PC-9 (cell line): Measurements from ENCODE around the gene SPG21. TPM values are rescaled to one million over a fixed set of nuclear protein-coding genes. Genes with fewer than 3 reads are reported as not detected.

Experiments used
- BruUV-seq: library from RNA; stranded (reverse); fragments of 400-500 nt; replicated peaks from 2 replicates; lab custom pipeline; 2021; lab: Mats Ljungman, UMichigan
- CTCF ChIA-PET: fragments of 300-600 bp; sonication (Branson Sonifier 250); formaldehyde crosslinking; loops from one replicate; lab custom pipeline; 2022; ENCODE audit warnings: antibody characterized with exemption; lab: Charles Lee
- POLR2A ChIA-PET: fragments of 300-600 bp; sonication (Branson Sonifier 250); formaldehyde crosslinking; loops from one replicate; lab custom pipeline; 2022; ENCODE audit warnings: antibody characterized with exemption; ENCODE audit not compliant: unreplicated experiment; lab: Charles Lee
- DNase-seq, 2 experiments: peaks; one replicate each; pipeline versions ENCODE4 v3.0.0 to v3.0.0-alpha.2; 2015 to 2022; ENCODE audit warnings: mixed read lengths in 1 of 2
- H2AFZ ChIP-seq: fragments of 200-600 bp; sonication (generic); 2 replicates; pipeline ENCODE4 v1.8.1; 2017; ENCODE audit warnings: antibody characterized with exemption
- H3F3A ChIP-seq: fragments of 200-600 bp; sonication (generic); 2 replicates; pipeline ENCODE4 v1.8.1; 2017; ENCODE audit warnings: antibody characterized with exemption, mild to moderate bottlenecking, low read depth; ENCODE audit not compliant: insufficient read depth
- H3K27ac ChIP-seq: fragments of 200-600 bp; sonication (generic); 2 replicates; pipeline ENCODE4 v1.6.1; 2016; ENCODE audit warnings: mixed run types
- H3K27me3 ChIP-seq: fragments of 200-600 bp; sonication (generic); 2 replicates; pipeline ENCODE4 v1.6.1; 2016; ENCODE audit warnings: low read depth, mixed run types; ENCODE audit not compliant: insufficient read depth
- H3K36me3 ChIP-seq: fragments of 200-600 bp; sonication (generic); 2 replicates; pipeline ENCODE4 v1.6.1; 2016; ENCODE audit warnings: low read depth, mixed run types
- H3K4me1 ChIP-seq: fragments of 200-600 bp; sonication (generic); replicated peaks from 2 replicates; pipeline ENCODE4 v1.6.1; 2016; ENCODE audit warnings: mixed run types; ENCODE audit not compliant: insufficient read depth
- H3K4me2 ChIP-seq: fragments of 200-600 bp; sonication (generic); 2 replicates; pipeline ENCODE4 v1.6.1; 2017; ENCODE audit warnings: mixed run types
- H3K4me3 ChIP-seq: fragments of 200-600 bp; sonication (generic); 2 replicates; pipeline ENCODE4 v1.6.1; 2016; ENCODE audit warnings: mixed run types
- H3K79me2 ChIP-seq: fragments of 200-600 bp; sonication (generic); 2 replicates; pipeline ENCODE4 v1.6.1; 2017; ENCODE audit warnings: low read depth, mixed run types
- H3K9me2 ChIP-seq: fragments of 200-600 bp; sonication (generic); 2 replicates; pipeline ENCODE4 v1.8.1; 2017; ENCODE audit warnings: mild to moderate bottlenecking; ENCODE audit not compliant: insufficient read depth
- H3K9me3 ChIP-seq: fragments of 200-600 bp; sonication (generic); 2 replicates; pipeline ENCODE4 v1.8.1; 2016; ENCODE audit warnings: low read depth; ENCODE audit not compliant: insufficient read depth
- H4K20me1 ChIP-seq: fragments of 200-600 bp; sonication (generic); 2 replicates; pipeline ENCODE4 v1.8.1; 2017; ENCODE audit not compliant: insufficient read depth
- EZH2 ChIP-seq: fragments of 200-600 bp; sonication (generic); IDR thresholded peaks from 2 replicates; pipeline ENCODE4 v1.8.0; 2017; ENCODE audit warnings: antibody characterized with exemption, low read depth
- intact Hi-C: fragments of 100-400 bp; cut with micrococcal nuclease; formaldehyde crosslinking; loops from one replicate; pipeline ENCODE4 v1.10.0; 2022; ENCODE audit not compliant: unreplicated experiment
- total RNA-seq: library from RNA; stranded (reverse); gene quantifications from 2 replicates; pipeline ENCODE4 v1.2.3, GENCODE V29; 2021
- TF ChIP-seq, protein P1 (sequence below): fragments of 200-600 bp; sonication (generic); conservative IDR thresholded peaks from 2 replicates; pipeline ENCODE4 v1.6.1; 2017; ENCODE audit warnings: mixed run types, antibody characterized with exemption, mild to moderate bottlenecking, moderate library complexity

Gene SPG21
- total RNA-seq, 1 experiment from 2014 or later = 91.7 TPM

DNA sequence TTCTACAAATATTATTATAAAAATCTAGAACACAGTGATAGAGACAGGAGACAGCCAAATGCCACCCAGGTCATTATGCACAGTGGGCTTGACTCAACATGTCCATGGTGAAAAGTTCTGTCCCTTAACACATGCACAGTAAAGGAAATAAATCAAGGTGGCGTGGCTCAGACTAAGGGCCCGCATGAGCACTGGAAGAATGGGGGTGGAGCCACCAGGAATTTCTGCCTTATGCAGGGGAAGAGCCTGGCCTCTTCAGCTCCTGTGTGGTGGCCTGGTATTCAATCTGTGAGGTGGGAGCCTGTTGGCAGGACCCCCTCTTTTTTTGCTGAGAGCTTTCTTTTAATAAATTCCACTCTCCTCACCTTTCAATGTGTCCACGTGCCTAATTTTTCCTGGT is 17.2 kb upstream of the SPG21 start:
- intact Hi-C loops = no loop called here
- Histone ChIP-seq H3K79me2 (no peaks in the 10 kb centered on the region), H4K20me1 (no peaks in the 10 kb centered on the region), H3K4me3 (no peak overlapping the region), H3K4me2 (no peak overlapping the region), H2AFZ (no peak overlapping the region), H3K27ac (no peak overlapping the region), H3K9me2 (no peaks in the 10 kb centered on the region), H3F3A (no peaks in the 10 kb centered on the region), H3K27me3 (no peaks in the 10 kb centered on the region), H3K36me3 (no peaks in the 10 kb centered on the region), H3K4me1 (no peaks in the 10 kb centered on the region), H3K9me3 (no peaks in the 10 kb centered on the region)
- CTCF ChIA-PET = no interaction called here
- no TSS peak for BruUV-seq
- TF ChIP-seq, protein P1, sequence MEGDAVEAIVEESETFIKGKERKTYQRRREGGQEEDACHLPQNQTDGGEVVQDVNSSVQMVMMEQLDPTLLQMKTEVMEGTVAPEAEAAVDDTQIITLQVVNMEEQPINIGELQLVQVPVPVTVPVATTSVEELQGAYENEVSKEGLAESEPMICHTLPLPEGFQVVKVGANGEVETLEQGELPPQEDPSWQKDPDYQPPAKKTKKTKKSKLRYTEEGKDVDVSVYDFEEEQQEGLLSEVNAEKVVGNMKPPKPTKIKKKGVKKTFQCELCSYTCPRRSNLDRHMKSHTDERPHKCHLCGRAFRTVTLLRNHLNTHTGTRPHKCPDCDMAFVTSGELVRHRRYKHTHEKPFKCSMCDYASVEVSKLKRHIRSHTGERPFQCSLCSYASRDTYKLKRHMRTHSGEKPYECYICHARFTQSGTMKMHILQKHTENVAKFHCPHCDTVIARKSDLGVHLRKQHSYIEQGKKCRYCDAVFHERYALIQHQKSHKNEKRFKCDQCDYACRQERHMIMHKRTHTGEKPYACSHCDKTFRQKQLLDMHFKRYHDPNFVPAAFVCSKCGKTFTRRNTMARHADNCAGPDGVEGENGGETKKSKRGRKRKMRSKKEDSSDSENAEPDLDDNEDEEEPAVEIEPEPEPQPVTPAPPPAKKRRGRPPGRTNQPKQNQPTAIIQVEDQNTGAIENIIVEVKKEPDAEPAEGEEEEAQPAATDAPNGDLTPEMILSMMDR = no peak
- DNase-seq = no peak
- POLR2A ChIA-PET = no interaction called here

DNA sequence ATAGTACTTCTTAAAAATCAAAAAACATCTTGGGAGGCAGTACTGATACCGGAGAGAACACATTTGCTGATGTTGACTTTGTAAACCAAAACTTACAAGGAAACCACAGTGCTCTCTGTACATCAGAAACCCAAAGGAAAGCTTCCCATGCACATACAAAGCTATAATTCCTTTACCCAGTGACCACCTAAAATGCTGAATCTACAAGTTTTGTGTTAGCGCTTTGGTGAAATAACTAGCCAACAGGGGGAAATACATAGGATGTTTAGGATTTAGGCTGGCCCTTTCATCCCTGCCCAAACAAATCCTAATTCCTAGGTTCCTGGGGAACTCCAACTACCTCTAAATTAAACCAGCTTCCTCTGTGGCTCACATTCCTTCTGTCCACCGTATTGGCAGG is 15.3 kb upstream of the SPG21 start:
- H3K4me3 ChIP-seq = no peak overlapping the region
- no peak overlapping the region for H3K27ac ChIP-seq
- DNase-seq = no peak
- no peak overlapping the region for H2AFZ ChIP-seq
- no peaks in the 10 kb centered on the region for H3K9me2 ChIP-seq
- ChIA-PET POLR2A (interaction anchor here (0.6 kb wide), 1 partner anchor 94 kb away, joined by 3 read pairs; the partner anchor contains the start of gene ANKDD1A), CTCF (no interaction called here)
- intact Hi-C loops = no loop called here
- no peak for TF ChIP-seq EZH2
- TF ChIP-seq, protein P1 = no peak
- no TSS peak for BruUV-seq
- no peaks in the 10 kb centered on the region for H3K9me3 ChIP-seq
- no peaks in the 10 kb centered on the region for H3F3A ChIP-seq
- no peaks in the 10 kb centered on the region for H3K4me1 ChIP-seq
- H3K36me3 ChIP-seq = no peaks in the 10 kb centered on the region
- no peaks in the 10 kb centered on the region for H3K79me2 ChIP-seq
- H3K4me2 ChIP-seq = no peak overlapping the region
- no peaks in the 10 kb centered on the region for H3K27me3 ChIP-seq
- no peaks in the 10 kb centered on the region for H4K20me1 ChIP-seq

DNA sequence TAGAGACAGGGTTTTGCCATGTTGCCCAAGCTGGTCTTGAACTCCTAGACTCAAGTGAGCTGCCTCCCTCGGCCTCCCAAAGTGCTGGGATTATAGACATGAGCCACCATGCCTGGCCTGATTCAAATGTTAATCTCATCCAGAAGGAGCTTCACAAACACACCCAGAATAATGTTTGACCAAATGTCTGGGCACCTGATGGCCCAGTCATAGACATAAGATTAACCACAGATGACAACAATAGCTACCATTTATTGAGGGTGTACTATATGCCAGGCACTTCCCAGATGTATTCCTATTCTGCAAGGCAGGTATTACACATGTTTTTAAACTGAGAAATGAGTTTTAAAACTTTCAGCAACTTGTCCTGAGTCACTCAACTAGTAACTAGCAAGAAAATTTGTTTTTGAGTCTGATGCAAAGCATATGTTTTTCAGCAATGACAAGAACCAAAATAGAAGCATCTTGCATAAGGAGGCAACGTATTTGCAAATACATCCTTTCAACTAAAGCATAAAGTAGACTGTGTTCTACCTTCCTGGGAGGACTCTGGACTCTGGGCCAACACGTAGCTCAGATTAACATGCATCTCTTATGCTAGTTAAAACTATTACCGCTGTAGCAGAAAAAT is 8.1 kb upstream of the SPG21 start:
- H2AFZ ChIP-seq = no peak overlapping the region
- no TSS peak for BruUV-seq
- TF ChIP-seq EZH2 = no peak
- TF ChIP-seq, protein P1 = no peak
- POLR2A ChIA-PET = no interaction called here
- H3K27ac ChIP-seq = no peak overlapping the region
- DNase-seq = no peak
- no peak overlapping the region for H3K4me2 ChIP-seq
- CTCF ChIA-PET = no interaction called here
- H3K4me1 ChIP-seq = no peaks in the 10 kb centered on the region
- H3F3A ChIP-seq = no peaks in the 10 kb centered on the region; the same call in 1 of the 2 replicates
- H3K27me3 ChIP-seq = no peaks in the 10 kb centered on the region
- no peaks in the 10 kb centered on the region for H3K36me3 ChIP-seq
- no peak overlapping the region for H3K4me3 ChIP-seq
- H3K9me2 ChIP-seq = no peaks in the 10 kb centered on the region
- H3K9me3 ChIP-seq = no peaks in the 10 kb centered on the region
- intact Hi-C loops = no loop called here
- H3K79me2 ChIP-seq = no peaks in the 10 kb centered on the region
- no peaks in the 10 kb centered on the region for H4K20me1 ChIP-seq
